HG03139 (cell line): ENCODE results near the gene MEN1.

Experiments used
- ATAC-seq: cut with Tn5 transposase; IDR thresholded peaks from one replicate; pipeline ENCODE4 v1.9.1; 2021; ENCODE audit not compliant: unreplicated experiment

MEN1 gene

DNA sequence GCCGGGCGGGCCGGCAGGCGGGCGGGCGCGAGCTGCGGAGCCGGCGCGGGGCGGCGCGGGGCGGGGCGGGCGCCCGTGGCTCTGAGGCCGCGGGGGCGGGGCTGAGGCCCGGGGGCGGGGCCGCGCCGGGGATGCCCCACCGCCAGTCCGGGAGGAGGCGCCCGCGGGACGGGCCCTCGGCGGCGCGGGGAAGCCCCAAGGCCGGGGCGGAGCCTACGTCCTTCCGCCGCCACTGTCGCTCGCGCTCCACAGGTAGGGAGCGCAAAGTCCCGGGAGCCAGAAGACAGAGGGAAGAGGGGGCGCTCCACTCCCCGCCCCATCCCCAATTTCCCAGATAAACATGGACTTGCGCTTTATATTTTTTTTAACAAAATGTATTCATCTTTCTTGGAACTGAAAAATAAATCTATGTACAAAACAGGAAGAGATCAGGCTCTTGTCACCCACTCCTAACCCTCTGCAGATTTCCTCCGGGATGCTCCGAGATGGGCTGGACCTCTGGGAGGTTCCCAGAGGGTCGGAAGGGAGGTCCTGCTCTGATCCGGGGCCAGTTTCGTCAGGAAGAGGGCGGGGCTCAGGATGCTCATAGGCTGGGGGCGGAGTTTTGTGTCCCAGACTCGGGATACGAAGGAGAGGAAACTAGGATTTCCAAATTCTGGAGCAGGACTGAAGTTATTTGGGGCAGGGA lies 7.0 kb downstream of the MEN1 start, which contains the start of gene MAP4K2:
TSS of gene MAP4K2 (minus strand) at position 57 of the 688 bp plus-strand sequence. CDS start 65 bp downstream, outside the sequence.
- no peak for ATAC-seq

DNA sequence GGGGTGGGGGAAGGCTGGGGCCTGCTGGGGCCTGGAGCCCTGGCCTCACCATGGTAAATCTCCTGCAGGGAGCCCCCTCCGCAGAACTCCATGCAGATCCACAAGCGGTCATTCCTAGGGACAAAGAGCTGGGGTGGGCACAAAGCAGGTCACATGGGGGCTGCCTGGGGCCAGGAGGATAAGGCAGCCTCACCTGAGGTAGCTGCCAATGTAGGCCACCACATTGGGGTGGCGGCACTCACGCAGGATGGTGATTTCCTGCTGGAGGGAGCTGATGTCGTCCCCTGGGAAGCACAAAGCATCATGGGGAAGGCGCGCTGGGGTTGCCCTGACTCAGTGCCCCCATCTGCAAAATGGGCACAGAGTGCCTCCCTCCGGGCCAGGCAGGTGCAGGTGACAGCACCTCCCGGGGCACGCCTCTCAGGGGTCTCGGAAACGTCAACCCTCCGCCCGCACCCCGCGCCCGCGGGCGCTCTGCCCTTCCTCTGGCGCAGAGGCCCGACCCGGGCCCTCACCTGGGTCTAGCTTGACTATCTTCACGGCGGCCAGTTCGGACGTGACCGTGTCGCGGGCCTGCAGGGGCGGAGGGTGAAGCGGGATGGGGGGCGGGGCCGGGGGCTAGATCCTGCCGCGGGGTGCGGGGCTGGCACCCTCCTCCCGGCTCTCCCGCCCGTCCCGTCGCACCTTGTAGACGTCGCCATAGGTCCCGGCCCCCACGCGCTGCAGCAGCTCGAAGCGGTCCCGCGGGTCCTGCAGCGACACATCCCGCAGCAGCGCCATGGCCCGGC lies 7.8 kb downstream of the MEN1 start:
- ATAC-seq, result no peak

- no peak for ATAC-seq
Measured at GRCh38 chr11:64801561-64802369, 8.6 kb downstream of the MEN1 start.

- ATAC-seq, result no peak
Measured at GRCh38 chr11:64801158-64801464, 9.2 kb downstream of the MEN1 start.

DNA sequence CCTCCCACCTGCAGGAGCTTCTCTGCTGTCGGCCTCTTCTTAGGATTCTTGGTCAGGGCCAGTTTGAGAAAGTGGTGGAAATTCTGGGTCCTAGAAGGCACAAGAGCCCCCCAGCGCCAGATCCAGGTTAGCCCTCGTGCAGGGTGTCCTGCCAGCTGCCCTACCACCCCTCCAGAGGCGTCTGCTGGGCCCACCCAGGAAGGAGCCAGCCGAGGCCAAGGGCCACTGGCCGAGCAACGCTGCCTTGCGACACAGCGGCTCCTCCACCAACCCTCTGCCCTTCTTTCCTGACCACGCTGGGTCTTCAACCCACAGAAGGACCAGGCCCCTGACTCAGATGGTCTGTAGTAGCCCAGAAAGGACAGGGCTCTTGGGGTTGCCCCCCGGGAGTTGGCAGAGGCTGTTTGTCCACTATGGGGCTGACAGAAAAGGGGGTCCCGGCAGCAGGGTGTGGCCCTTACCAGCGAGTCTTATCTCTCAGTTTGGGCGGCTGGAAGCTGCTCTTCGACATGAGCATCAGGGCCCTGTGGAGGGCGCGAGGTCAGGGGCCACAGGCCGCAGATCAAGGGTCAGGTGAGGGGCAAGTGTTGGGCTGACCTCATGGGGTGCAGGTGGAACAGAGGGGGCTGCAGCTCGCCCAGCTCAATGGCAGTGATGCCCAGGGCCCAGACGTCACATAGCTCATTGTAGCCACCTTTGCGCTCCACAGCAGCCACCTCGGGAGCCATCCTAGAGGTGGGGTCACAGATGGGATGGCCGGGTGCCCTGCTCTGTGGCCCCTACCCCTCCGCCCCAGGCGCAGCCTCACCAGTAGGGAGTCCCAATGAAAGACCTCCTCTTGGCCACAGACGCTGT lies 9.8 kb downstream of the MEN1 start:
- no peak for ATAC-seq

GRCh38 chr11:64799623-64800302 lies 10.6 kb downstream of the MEN1 start:
- ATAC-seq, result no peak

GRCh38 chr11:64799256-64799622 lies 11.1 kb downstream of the MEN1 start:
- ATAC-seq, result no peak

DNA sequence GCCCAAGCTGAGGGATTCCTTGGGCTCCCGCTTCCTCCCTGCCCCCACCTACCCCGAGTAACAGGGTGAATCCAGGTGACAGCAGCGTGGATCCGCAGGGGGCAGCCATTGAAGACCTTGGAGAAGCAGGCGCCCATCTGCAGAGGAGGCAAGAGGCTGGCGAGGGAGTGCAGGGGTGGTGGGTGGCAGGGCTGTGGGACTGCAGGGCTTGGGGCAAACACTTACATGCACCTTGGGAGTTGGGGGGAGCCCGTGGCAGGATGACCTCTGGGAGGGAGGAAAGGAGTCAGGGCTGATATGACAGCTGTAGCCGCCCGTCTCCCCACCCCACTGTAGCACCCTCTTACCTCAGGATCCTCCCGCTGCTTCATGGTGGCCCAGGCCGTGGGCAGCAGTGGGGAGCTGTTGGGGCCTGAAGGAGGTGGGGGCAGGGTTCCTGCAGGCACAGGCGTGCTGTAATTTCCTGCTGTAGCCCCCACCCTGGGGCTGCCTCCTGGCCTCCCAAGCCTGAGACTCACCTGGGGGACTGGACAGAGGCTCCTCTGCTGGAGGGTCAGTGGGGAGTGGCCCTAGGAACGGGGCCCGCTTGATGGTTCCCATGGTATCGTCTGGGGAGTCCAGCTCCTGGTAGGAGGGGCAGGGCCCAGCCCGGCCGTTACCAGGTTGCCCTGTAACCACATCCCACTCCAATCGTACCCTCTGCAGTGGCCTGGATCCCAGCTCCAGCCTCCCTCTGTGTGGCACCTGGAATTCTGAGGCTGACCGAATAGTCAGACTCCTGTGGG lies 13.4 kb downstream of the MEN1 start:
- no peak for ATAC-seq

- no peak for ATAC-seq
Measured at GRCh38 chr11:64796047-64796756, 14.1 kb downstream of the MEN1 start.

- ATAC-seq, result no peak
Measured at GRCh38 chr11:64794526-64794925, 15.8 kb downstream of the MEN1 start.

DNA sequence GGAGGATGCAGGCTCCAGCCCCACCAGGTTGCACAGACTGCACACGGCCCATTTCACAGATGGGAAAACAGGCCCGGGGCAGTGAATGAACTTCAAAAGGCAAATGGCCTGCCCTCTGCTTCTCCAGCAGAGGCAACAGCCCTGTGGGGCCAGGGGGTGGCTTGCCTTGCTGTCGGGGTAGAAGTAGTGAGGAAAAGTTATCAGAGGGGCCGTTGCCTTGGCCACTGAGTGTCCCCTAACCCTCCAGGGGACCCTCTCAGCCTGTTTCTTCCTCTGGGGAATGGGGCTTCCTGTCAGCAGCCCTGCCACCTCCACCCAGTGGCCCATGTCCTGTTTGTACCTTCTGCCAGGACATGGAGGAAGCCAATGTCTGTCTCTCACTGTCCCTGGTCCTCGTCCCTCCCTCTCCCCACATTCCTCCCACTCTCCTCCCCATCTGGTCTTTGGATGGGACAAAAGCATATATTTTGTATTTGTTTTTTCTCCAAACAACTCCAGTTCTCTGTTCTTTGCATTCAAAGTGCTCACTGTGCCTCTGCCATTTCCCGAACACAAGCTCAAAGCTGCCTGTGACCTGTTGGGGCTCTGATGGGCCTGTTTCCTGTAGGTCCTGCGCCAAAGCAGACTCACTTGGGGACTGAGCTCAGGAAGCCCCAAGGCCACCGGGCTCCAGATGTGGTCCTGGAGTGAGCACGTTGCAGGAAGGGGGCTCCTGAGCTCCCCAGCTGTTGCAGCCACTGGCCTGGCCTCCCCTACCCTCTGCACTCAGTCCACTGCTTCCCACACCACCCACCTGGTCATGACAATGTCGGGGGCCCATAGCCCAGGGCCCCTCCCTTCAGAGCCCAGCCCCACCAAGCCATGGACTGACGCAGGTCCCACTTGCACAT lies 16.8 kb downstream of the MEN1 start:
- no peak for ATAC-seq

DNA sequence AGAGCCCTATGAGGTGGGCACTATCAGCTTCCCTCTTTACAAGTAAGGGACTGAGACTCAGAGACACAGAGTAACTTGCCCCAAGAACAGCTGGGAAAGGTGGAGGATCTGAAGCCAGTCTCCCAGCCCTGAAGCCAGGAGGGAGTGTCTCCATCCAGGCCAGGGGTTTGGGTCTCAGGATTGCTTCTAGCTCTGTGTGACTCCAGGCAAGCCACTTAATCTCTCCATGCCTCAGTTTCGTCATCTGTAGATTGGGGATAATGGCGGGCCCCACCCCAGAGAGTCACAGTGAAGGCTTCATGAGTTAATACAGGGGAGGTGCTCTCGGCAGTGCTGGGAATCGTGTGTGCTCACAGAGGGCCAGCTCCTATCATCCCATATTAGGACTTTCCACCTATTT lies 17.9 kb downstream of the MEN1 start:
- no peak for ATAC-seq

DNA sequence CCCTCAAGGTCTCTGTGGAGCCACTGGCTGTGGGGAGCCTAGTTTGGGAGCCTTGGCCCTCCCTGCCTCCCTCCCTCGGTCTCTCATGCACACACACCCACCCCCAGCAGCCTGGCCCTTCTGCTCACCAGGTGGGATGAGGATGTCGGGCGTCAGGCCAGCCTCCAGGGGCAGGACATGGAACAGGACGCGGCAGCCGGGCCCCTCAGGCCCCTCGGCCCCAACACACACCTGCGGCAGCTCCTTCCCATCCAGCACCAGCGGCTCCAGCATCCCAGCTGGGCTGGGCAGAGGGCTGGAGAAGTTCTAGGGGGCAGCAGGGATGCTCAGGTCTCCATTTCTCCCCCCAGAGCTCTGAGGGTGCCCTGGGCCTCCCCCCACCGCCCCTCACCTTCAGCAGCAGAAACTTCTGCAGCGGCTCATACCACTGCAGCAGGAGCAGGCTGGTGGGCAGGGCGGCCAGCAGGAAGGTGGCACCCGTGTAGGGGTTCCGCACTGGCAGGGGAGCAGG lies 18.5 kb downstream of the MEN1 start:
- ATAC-seq, result no peak

DNA sequence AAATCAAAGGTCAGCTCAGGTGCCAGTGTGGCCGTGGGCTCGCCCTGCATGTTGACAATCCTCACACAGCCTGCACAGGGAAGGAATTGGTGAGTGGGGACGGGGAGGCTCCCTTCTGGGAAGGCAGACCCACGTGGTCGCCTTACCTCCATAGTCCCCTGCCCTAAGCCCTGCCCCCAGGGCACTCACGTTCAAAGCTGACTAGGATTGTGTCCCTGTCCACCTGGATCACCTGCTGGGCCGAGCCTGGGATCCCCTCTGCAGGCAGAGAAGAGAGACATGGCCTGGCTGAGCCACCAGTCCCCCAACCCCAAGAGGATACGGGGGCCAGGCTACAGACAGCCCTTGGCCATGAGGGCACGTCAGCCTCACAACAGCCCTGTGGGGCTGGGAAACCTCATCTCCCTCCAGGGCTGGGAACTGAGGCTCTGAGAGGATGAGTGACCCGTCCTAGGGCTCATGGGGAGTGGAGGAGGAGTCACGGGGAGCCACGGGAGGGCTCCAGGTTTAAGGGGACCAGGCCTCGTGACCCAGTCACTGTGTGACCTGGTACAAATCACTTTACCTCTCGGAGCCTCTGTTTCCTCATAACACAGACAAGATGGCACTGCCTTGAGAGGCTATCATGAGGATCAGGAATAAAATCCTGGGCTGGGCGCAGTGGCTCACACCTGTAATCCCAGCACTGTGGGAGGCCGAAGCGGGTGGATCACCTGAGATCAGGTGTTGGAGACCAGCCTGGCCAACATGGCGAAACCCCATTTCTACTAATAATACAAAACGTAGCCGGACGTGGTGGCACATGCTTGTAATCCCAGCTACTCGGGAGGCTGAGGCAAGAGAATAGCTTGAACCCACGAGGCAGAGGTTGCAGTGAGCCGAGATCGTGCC lies 19.9 kb downstream of the MEN1 start:
- ATAC-seq, result no peak

- no peak for ATAC-seq
Measured at GRCh38 chr11:64789331-64790204, 20.8 kb downstream of the MEN1 start.
